Gastroesophageal sphincter (tissue), 3 donors: ENCODE data around the gene EBLN2.

Experiments
- CTCF ChIP-seq, 4 experiments: fragments of 200-600 bp in 2 of 4; fragments of 450-650 bp in 2 of 4; sonication (generic) in 1 of 4; IDR thresholded peaks; one replicate each; pipeline ENCODE4 v1.5.1; 2017 to 2019; ENCODE audit warnings: antibody characterized with exemption in 4 of 4, mild to moderate bottlenecking in 2 of 4, moderate library complexity in 2 of 4
- EP300 ChIP-seq: sonication (generic); formaldehyde crosslinking; IDR thresholded peaks from one replicate; pipeline ENCODE4 v1.6.1; 2017; ENCODE audit warnings: antibody characterized with exemption, mild to moderate bottlenecking
- POLR2A ChIP-seq, 2 donors: fragments of 450-650 bp; IDR thresholded peaks; one replicate each; pipeline ENCODE4 v1.6.1; 2017; ENCODE audit warnings: antibody characterized with exemption in 2 of 2, mild to moderate bottlenecking in 2 of 2, moderate library complexity in 1 of 2
- POLR2AphosphoS5 ChIP-seq: sonication (generic); formaldehyde crosslinking; IDR thresholded peaks from one replicate; pipeline ENCODE4 v1.6.1; 2017; ENCODE audit warnings: antibody characterized with exemption

GRCh38 chr3:73096169-73096568, 34.7 kb downstream of the EBLN2 start:
- no peak for TF ChIP-seq CTCF (IDR thresholded peaks at IDR 0.05)
- TF ChIP-seq POLR2A (IDR thresholded peaks at IDR 0.05) = no peak
- no peak for TF ChIP-seq POLR2AphosphoS5
- no peak for TF ChIP-seq EP300
